Upper lobe of right lung (tissue), 1 donor: ENCODE data around the gene TMEM59. TPM values are rescaled to one million over a fixed set of nuclear protein-coding genes. Genes with fewer than 3 reads are reported as not detected.

Experiments
- ATAC-seq: fragments of 200-7000 bp; cut with Tn5 transposase; one replicate; pipeline ENCODE4 v1.9.1; 2020; ENCODE audit warnings: mild to moderate bottlenecking, moderate library complexity
- DNase-seq: peaks from one replicate; pipeline ENCODE4 v3.0.0-alpha.2; 2020
- H3K27ac ChIP-seq: fragments of 200-600 bp; one replicate; pipeline ENCODE4 v1.8.0; 2022
- H3K27me3 ChIP-seq: fragments of 200-600 bp; one replicate; pipeline ENCODE4 v1.8.0; 2022; ENCODE audit warnings: mild to moderate bottlenecking
- H3K36me3 ChIP-seq: fragments of 200-600 bp; one replicate; pipeline ENCODE4 v1.8.0; 2022
- H3K4me1 ChIP-seq: fragments of 200-600 bp; one replicate; pipeline ENCODE4 v1.8.0; 2022
- H3K4me3 ChIP-seq: fragments of 200-600 bp; one replicate; pipeline ENCODE4 v1.8.0; 2022; ENCODE audit warnings: mild to moderate bottlenecking
- H3K9me3 ChIP-seq: fragments of 200-600 bp; one replicate; pipeline ENCODE4 v1.8.0; 2022
- CTCF ChIP-seq: fragments of 200-600 bp; IDR thresholded peaks from one replicate; pipeline ENCODE4 v1.8.0; 2022; ENCODE audit warnings: antibody characterized with exemption
- intact Hi-C: fragments of 100-400 bp; cut with DNase I; formaldehyde crosslinking; loops from one replicate; pipeline ENCODE4 v1.11.0; 2022
- total RNA-seq: library from RNA; stranded (reverse); fragmentation: NEBNext Ultra II Directional; extraction: Animal tissue kit (Norgen Biotek cat#: 25700); gene quantifications from one replicate; pipeline ENCODE4 v1.2.1, GENCODE V29; 2021
- donor health status: DM: no; HTN: yes; CAD: no; lungs with severe emphysema.

Gene TMEM59
- total RNA-seq, 1 donor from 2014 or later: 440 TPM

GRCh38 chr1:54084794-54085193 is 31.8 kb upstream of the TMEM59 start:
- ATAC-seq (no peak), DNase-seq (no peak)
- Histone ChIP-seq H3K9me3 (no peaks in the 10 kb centered on the region), H3K27me3 (no peaks in the 10 kb centered on the region), H3K36me3 (no peaks in the 10 kb centered on the region), H3K4me3 (no peak overlapping the region), H3K4me1 (no peaks in the 10 kb centered on the region), H3K27ac (no peak overlapping the region)
- no peak for TF ChIP-seq CTCF
- intact Hi-C loops: no loop called here

DNA sequence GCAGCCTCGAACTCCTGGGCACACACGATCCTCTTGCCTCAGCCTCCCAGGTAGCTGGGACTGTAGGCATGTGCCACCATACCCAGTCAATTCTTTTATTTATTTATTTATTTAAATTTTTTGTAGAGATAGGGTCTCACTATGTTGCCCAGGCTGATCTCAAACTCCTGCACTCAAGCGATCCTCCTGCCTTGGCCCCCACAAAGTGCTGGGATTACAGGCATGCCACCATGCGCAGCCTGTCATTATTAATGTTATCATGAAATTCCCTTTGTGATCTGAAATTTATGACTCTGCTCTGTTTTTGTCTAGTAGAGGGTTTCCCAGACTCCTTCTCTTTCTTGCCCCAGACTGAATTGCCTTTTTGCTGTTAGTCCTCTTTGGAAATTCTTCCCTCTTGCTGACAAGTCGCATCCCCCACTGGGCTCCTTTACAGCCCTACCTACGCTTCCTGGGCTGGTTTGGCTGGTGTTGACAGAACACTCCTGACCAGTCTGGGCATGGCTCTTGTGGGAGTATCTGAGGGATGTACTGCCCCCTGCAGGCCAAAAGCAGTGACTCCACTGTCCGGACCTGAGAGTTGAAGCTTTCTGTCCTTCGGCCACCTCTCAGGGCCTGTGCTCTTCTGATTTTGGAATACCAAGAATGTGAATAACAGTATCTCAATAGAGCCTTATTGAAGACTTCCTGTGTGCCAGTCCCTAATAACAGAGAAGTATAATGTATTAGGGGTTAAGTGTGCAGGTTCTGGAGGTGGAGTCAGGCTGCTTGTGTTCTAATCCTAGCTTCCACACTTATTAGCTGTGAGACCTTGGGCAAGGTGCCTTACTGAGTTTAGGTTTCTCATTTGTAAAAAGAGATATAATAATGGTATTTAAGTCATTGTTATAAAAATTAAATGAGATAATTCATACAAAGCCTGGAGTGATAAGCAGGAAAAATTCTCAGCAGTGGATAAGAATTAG is 28.6 kb upstream of the TMEM59 start:
- peak; percentile 80 for DNase-seq
- no peaks in the 10 kb centered on the region for H3K36me3 ChIP-seq
- no peak overlapping the region for H3K27ac ChIP-seq
- no peaks in the 10 kb centered on the region for H3K4me1 ChIP-seq
- no peaks in the 10 kb centered on the region for H3K9me3 ChIP-seq
- H3K4me3 ChIP-seq: no peak overlapping the region
- intact Hi-C loops: no loop called here
- peak; percentile 99 for ATAC-seq
- H3K27me3 ChIP-seq: no peaks in the 10 kb centered on the region
- peak; percentile 79 for TF ChIP-seq CTCF

DNA sequence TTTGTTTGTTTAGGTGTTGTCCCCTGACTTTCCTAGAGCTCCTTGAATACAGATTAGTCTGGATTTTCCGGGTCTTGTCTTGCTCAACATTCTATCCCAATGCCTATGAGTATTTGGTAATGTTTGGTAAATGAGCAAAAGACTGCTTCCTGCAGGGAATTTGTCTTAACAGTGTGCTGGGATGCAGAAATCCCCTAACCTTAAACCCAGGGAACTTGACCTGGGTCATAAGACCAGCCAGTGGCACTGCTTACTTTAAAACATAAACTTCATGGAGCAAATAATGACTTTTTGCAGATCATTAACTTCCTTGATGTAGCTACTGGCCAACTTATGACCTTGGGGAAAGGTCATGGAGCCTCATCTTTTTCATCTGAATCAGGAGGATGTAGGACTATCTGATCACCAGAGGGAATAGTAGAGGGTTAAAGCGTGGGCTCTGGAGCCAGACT is 27.6 kb upstream of the TMEM59 start:
- intact Hi-C loops: no loop called here

DNA sequence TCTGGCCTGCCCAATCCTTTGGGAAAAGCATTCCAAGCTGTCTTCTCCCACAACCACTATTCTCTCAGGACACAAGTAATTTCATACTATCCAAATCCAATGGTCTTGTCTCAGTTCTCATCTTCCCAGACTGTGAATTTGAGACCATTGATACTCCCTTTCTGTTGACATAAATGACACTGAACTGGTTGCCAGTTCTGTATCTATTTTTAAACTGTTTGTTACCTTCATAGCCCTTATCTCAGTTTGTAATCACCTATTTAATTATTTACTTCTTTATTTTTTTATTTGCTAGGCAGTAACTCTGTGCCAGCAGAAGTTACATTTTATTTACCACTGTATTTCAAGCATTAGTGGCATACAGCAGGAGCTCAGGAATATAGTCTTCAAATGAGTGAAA is 24.4 kb upstream of the TMEM59 start:
- Histone ChIP-seq H3K4me1 (no peaks in the 10 kb centered on the region), H3K27me3 (no peaks in the 10 kb centered on the region), H3K36me3 (no peaks in the 10 kb centered on the region), H3K4me3 (no peak overlapping the region), H3K9me3 (no peaks in the 10 kb centered on the region), H3K27ac (no peak overlapping the region)
- no peak for ATAC-seq
- TF ChIP-seq CTCF: no peak
- no peak for DNase-seq
- intact Hi-C loops: loop anchor here (10.0 kb wide), 1 partner anchor 417 kb away; no protein-coding TSS in a partner anchor

More for the DNA sequence above, 27.6 kb upstream of the TMEM59 start:
- Histone ChIP-seq H3K4me3 (no peak overlapping the region), H3K9me3 (no peaks in the 10 kb centered on the region), H3K27me3 (no peaks in the 10 kb centered on the region), H3K36me3 (no peaks in the 10 kb centered on the region), H3K27ac (no peak overlapping the region), H3K4me1 (no peaks in the 10 kb centered on the region)
- DNase-seq: no peak
- no peak for TF ChIP-seq CTCF
- ATAC-seq: no peak

- Histone ChIP-seq H3K27me3 (no peaks in the 10 kb centered on the region), H3K4me3 (no peak overlapping the region), H3K9me3 (no peaks in the 10 kb centered on the region), H3K27ac (no peak overlapping the region), H3K36me3 (no peaks in the 10 kb centered on the region), H3K4me1 (no peaks in the 10 kb centered on the region)
- no peak for DNase-seq
- peak; percentile 84 for ATAC-seq
- peak; percentile 86 for TF ChIP-seq CTCF
- intact Hi-C loops: loop anchor here (10.0 kb wide), 1 partner anchor 424 kb away; no protein-coding TSS in a partner anchor
These were observed 17.3 kb upstream of the TMEM59 start for GRCh38 chr1:54070171-54070837.
